HCT116 (cell line): Measurements from ENCODE around the gene CACNA1E.

Experiments used
- CEBPB ChIP-seq: IDR thresholded peaks from 2 replicates; pipeline ENCODE4 v1.6.1; 2012; ENCODE audit warnings: low read depth
- POLR2A ChIP-seq: IDR thresholded peaks from 2 replicates; pipeline ENCODE4 v1.7.0; 2011; ENCODE audit warnings: borderline replicate concordance; ENCODE audit not compliant: insufficient read depth, insufficient read length; ENCODE audit errors: extremely low read depth
- POLR2AphosphoS5 ChIP-seq: IDR thresholded peaks from 2 replicates; pipeline ENCODE4 v1.6.1; 2011; ENCODE audit warnings: mild to moderate bottlenecking, low read depth, low read length, moderate library complexity
- SP1 ChIP-seq: IDR thresholded peaks from 2 replicates; pipeline ENCODE4 v1.6.1; 2012; ENCODE audit warnings: low read depth
- YY1 ChIP-seq: IDR thresholded peaks from 2 replicates; pipeline ENCODE4 v1.6.1; 2011; ENCODE audit warnings: low read length, low read depth, moderate library complexity, mild to moderate bottlenecking; ENCODE audit not compliant: insufficient replicate concordance; ENCODE audit errors: extremely low read depth
- TF ChIP-seq, protein P1 (sequence below), 3 experiments: fragments of 200-600 bp in 1 of 3; sonication (generic) in 1 of 3; IDR thresholded peaks in 2 of 3; conservative IDR thresholded peaks in 1 of 3; 2 replicates each; pipeline ENCODE4 v1.5.1; 2012 to 2017; ENCODE audit warnings: low read depth in 2 of 3, low read length in 2 of 3, antibody characterized with exemption in 1 of 3, borderline replicate concordance in 1 of 3, control low read depth in 1 of 3, mild to moderate bottlenecking in 1 of 3, mixed read lengths in 1 of 3, mixed run types in 1 of 3, moderate library complexity in 1 of 3; ENCODE audit not compliant: insufficient read depth in 1 of 3

DNA sequence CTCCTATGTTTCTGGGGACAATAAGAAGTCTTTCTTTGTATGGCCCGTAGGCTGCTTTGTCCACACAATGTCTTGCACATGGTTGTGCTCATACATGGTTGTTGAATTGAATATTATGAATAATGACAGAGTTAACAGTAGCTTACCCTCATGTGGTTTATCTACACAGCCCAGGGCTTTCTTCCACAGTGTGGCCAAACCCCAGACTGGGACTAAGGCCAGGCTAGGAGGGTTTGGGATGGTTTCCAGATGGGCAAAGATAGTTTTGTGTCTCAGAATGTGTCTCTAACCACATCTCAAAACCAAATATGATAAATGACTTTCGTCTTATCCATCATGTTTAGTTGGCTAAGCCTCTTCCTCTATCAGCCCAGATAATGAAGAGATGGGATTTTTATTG lies 65.2 kb downstream of the CACNA1E start:
- TF ChIP-seq CEBPB, result no peak
- TF ChIP-seq YY1, result no peak
- TF ChIP-seq POLR2A, result no peak
- no peak for TF ChIP-seq SP1
- TF ChIP-seq POLR2AphosphoS5, result no peak
- TF ChIP-seq, protein P1, sequence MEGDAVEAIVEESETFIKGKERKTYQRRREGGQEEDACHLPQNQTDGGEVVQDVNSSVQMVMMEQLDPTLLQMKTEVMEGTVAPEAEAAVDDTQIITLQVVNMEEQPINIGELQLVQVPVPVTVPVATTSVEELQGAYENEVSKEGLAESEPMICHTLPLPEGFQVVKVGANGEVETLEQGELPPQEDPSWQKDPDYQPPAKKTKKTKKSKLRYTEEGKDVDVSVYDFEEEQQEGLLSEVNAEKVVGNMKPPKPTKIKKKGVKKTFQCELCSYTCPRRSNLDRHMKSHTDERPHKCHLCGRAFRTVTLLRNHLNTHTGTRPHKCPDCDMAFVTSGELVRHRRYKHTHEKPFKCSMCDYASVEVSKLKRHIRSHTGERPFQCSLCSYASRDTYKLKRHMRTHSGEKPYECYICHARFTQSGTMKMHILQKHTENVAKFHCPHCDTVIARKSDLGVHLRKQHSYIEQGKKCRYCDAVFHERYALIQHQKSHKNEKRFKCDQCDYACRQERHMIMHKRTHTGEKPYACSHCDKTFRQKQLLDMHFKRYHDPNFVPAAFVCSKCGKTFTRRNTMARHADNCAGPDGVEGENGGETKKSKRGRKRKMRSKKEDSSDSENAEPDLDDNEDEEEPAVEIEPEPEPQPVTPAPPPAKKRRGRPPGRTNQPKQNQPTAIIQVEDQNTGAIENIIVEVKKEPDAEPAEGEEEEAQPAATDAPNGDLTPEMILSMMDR (IDR thresholded peaks at IDR 0.05 in 2 of 3, conservative IDR thresholded peaks at IDR 0.05 in 1 of 3; ENCODE audit: borderline replicate concordance in 1 of 3, insufficient read depth in 1 of 3, low read depth in 2 of 3, low read length in 2 of 3), result no peak
